NCI-H2196 treated with DMSO at 0.1 percent for 48 hours (cell line): ENCODE measurements around the gene ARFGAP2.

Experiments
- DNase-seq: peaks from one replicate; lab custom pipeline; 2025; ENCODE audit not compliant: unreplicated experiment; lab: John Stamatoyannopoulos, UW

The ARFGAP2 gene

GRCh38 chr11:47187723-47188122 is 11.0 kb upstream of the ARFGAP2 start:
- no peak for DNase-seq

DNA sequence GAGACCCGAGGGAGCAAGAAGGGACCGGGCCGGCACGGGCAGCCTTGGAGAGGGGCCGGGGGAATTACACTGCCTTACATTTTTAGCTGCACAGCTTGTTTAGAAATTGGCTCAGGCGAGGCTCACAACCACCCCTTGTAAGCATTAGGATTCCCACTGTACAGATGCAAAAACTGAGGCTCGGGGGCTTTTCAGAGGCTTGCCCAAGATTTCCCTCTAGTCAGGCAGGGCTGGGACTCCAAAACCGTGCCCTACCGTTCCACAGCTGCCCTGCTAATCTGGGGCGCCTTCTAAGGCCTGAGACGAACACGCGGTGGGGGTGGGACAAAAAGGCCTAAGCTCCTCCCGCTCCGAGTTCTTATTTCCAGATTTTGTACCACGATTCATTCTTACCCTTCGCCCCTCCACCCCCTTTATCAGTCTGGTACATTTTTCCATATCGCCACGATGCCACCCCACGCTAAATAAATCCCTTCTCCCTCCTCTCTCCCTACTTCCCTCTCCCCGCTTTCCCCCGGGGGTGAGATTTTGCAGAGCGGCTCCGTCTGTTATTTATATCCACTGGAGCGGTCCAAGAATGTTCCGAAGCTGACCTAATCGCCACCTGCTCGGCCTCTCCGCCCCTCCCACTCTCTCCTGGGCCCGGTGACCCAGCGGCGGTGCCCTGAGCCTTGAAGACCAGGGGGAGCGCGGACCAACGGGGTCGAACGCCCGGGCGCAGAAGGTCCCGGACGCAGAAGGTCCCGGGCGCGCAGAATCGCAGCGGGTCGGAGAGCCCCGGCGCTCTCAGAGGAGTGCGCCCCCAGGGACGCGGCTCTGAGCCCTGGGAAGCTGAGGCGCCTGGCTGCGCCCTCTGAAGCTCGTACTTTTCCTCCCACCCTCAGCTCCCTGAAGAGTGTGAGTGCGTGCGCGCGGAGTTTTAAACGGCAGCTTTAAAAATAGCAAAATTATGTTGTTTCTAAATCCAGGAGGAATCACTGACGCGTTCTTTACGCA is 10.3 kb upstream of the ARFGAP2 start:
- no peak for DNase-seq

GRCh38 chr11:47186076-47186699 is 9.5 kb upstream of the ARFGAP2 start, which contains the start of gene PACSIN3:
TSS of gene PACSIN3 (minus strand) at chr11:47186434. CDS start at chr11:47182727, 3,707 bp downstream.
- no peak for DNase-seq

GRCh38 chr11:47185305-47186075 is 8.8 kb upstream of the ARFGAP2 start:
- no peak for DNase-seq

DNA sequence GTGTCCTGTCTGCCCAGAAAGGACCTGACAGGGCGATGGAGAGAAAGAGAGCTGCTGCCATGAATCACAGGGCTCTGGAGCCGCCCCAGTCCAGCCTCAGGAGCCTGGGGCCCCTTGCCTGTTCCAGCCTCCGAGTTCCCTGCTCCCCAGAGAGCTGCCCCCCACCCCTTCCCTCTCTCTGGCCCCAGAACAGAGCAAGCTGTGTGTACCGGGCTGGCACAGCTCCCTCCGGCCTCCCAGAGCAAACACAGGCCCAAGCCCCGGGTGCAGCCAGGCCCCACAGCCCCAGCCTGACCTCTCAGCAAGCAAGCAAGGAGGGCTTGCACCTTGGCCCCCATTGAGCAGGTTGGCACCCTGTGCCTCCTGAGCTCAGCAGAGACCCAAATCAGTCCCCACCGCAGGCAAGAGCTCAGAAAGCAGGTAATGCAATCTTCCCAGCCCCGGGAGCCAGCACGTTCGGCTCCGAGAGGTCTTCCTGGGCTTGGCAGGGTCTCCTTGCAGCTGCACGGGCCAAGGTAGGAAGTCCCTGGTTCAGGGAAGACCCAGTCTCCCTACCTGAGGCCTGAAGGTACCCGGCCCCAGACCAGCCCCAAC is 8.1 kb upstream of the ARFGAP2 start:
- DNase-seq = no peak

DNA sequence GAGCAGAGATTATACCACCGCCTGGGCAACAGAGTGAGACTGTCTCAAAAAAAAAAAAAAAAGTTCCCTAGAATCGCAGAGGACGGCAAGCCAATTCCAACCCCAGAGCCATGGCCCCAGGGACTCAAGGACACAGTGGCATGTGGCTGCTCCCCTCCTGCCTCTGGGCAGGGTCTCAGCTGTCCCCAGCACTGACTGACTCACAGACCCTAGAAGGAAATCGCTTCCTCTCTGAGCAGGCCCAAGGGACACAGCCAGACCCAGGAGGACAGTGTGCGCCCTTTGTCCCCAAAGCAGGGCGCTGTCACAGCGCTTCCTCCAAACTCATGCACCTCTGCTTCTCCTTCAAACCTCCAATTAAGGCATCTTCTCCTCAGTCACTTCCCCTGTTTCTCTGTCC is 7.3 kb upstream of the ARFGAP2 start:
- DNase-seq = no peak

GRCh38 chr11:47183031-47183856 is 6.6 kb upstream of the ARFGAP2 start:
- DNase-seq = no peak

DNA sequence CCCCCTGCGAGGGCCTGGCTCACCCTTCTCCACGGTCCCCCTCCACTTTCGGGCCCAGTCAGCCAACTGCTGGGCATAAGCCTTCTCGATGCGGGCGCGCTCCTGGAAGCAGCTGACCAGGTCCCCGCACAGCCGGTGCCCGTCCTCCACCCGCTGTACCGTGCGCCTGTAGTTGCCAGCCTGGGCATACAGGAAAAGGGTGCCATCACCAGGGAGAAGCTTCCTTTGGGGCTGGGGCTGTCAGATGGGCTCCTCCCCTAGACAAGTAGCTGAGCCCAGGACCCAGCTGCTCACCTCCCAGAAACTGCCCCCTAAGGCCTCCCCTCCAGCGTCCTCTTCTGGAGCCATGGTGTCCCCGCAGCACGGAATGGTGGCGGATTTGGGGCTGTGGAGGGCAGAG is 5.7 kb upstream of the ARFGAP2 start:
- DNase-seq = no peak

DNA sequence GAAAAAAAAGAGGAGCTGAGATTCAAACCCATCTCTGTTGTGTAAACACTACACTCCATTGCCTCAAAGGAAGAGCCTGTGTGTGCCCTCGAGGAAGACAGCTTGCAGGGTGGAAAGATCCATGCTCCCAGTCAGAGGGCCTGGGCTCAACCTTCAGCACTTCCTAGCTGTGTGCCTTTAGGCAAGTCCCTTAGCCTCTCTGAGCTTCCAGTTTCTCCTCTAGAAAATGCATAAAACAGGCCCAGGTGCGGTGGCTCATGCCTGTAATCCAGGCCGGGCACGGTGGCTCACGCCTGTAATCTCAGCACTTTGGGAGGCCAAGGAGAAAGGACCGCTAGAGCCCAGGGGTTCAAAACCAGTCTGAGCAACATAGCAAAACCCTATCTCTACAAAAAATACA is 4.6 kb upstream of the ARFGAP2 start:
- no peak for DNase-seq

DNA sequence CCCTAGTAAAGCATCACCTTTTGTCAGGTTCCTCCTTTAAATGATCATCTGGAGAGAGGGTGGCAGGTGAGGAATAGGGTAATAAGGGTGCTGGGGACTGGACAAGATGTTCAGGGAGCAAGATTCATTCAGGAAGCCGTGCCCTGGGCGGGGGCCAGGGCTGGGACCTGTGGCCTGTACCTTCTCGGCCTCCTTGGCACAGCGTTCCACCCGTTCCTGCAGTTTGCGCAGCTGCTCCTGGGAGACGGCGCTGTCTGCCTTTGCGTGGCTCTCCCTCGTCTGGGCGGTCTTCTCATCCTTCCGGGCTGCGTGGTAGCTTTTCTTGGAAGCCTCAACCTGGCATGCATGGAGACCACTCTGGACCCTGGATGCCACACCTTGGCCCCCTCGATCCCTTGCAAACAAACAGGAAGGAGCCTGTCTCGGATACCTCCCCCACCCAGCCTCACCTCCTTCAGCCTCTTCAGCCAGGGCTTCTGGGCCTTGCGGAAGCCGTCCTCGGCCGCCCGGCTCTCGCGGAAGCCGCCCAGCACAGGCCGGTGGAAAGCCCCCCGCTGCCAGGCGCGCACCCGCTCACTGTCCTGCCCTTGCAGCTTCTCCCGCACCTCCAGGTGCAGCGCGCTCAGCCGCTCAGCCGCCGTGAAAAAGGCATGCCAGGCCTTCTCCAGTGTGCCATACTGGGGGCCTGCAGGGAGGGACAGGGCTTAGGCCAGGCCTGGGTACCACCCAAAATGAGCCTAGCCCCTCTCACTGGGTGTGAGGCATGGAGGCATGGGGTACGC is 3.5 kb upstream of the ARFGAP2 start:
- no peak for DNase-seq

GRCh38 chr11:47179655-47179991 is 2.9 kb upstream of the ARFGAP2 start:
- DNase-seq = peak; percentile 48

- DNase-seq = no peak
These were observed 2.3 kb upstream of the ARFGAP2 start for GRCh38 chr11:47178737-47179654.

- no peak for DNase-seq
These were observed 1.6 kb upstream of the ARFGAP2 start for GRCh38 chr11:47178316-47178715.

- DNase-seq = no peak
These were observed 1.2 kb upstream of the ARFGAP2 start for GRCh38 chr11:47177846-47178245.

GRCh38 chr11:47177229-47177845 is 658 bp upstream of the ARFGAP2 start:
- DNase-seq = peak; percentile 58

DNA sequence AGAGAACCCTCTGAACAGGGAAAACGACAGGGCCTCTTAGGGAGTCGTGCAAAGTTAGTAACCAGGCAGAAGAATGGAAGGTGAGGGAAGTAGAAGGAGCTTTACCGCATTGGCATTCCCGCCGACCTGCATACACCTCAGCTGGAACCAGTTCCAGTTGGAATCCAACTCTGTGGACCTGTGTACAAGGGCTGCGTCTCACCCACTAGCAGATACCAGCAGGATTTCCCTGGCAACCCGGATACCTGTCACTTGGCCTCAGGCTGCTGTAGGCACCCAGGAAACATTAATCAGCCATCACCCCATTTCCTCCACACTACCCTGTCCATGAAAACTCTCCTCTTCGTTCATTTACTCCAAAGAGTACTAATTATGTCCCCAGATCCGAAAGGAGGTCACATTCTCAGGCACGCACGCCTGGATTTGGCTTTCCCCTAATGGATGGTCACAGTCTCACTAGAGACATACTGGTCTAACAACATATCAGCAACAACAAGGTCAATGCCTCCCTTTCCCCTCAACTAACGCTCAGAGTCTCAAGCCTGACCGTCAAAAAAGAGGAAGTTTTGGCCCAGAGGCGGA is 842 bp downstream of the ARFGAP2 start:
- DNase-seq = no peak

- no peak for DNase-seq
These were observed 3.8 kb downstream of the ARFGAP2 start for GRCh38 chr11:47172740-47173336.
